ENCODE data around the gene PROCA1.
A peak's percentile ranks its signal among the peaks of the same experiment; 100 is the strongest.

- TF ChIP-seq CTCF (conservative IDR thresholded peaks at IDR 0.05; ENCODE audit: low read depth, low read length) (peak; percentile 36), EZH2 (IDR thresholded peaks at IDR 0.05; ENCODE audit: borderline replicate concordance, low read depth, low read length, poor library complexity, severe bottlenecking) (no peak)
Observed at GRCh38 chr17:28675980-28676379, 35.7 kb downstream of the PROCA1 start.

All from A673 (cell line).